Measurements from ENCODE around the gene KRTAP20-3. TPM values are rescaled to one million over a fixed set of nuclear protein-coding genes. Genes with fewer than 3 reads are reported as not detected.

KRTAP20-3 gene
- not detected for total RNA-seq (2013)
- not detected for polyA plus RNA-seq
- polyA minus RNA-seq: not detected in 2 replicates
- total RNA-seq: 0 to 0.15 (median 0) reads per million in 11 experiments

- TF ChIP-seq, protein P1, sequence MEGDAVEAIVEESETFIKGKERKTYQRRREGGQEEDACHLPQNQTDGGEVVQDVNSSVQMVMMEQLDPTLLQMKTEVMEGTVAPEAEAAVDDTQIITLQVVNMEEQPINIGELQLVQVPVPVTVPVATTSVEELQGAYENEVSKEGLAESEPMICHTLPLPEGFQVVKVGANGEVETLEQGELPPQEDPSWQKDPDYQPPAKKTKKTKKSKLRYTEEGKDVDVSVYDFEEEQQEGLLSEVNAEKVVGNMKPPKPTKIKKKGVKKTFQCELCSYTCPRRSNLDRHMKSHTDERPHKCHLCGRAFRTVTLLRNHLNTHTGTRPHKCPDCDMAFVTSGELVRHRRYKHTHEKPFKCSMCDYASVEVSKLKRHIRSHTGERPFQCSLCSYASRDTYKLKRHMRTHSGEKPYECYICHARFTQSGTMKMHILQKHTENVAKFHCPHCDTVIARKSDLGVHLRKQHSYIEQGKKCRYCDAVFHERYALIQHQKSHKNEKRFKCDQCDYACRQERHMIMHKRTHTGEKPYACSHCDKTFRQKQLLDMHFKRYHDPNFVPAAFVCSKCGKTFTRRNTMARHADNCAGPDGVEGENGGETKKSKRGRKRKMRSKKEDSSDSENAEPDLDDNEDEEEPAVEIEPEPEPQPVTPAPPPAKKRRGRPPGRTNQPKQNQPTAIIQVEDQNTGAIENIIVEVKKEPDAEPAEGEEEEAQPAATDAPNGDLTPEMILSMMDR (IDR thresholded peaks at IDR 0.05): no peak
- Histone ChIP-seq H4K20me1 (ENCODE audit: insufficient read depth, low read length) (no peaks in the 10 kb centered on the region), H3K27ac (ENCODE audit: low read depth in 1 of 2, low read length in 2 of 2) (no peak within 1 kb of the TSS), H3K9me3 (replicated peaks in 1 of 2; ENCODE audit: control insufficient read depth in 1 of 2, insufficient read depth in 1 of 2, low read length in 2 of 2) (peaks cover 6 to 13% of the 10 kb centered on the region in 2 donors), H3K79me2 (ENCODE audit: insufficient read depth, low read length) (no peaks in the 10 kb centered on the region), H3K36me3 (replicated peaks in 1 of 2; ENCODE audit: control insufficient read depth in 1 of 2, insufficient read depth in 2 of 2, low read length in 2 of 2) (no peaks in the 10 kb centered on the region), H3K27me3 (ENCODE audit: control insufficient read depth in 2 of 2, insufficient read depth in 2 of 2, low read length in 2 of 2) (no peaks in the 10 kb centered on the region), H3K4me3 (replicated peaks in 1 of 3; ENCODE audit: low read depth in 2 of 3, low read length in 3 of 3) (no peak within 1 kb of the TSS), H3K9ac (ENCODE audit: insufficient read depth, low read length, poor library complexity, severe bottlenecking) (no peak within 1 kb of the TSS), H2AFZ (ENCODE audit: insufficient read depth, low read depth, low read length, poor library complexity, severe bottlenecking) (no peak within 1 kb of the TSS), H3K4me1 (ENCODE audit: control insufficient read depth in 1 of 2, insufficient read depth in 2 of 2, low read length in 2 of 2) (no peaks in the 10 kb centered on the region), H3K4me2 (replicated peaks; ENCODE audit: extremely low read depth, low read length, poor library complexity, severe bottlenecking) (no peak within 1 kb of the TSS)
- Mint-ChIP-seq H3K9me3 (peaks cover 0 to 10% (median 4%) of the 10 kb centered on the region in 7 donors), H3K4me1 (no peaks in the 10 kb centered on the region), H3K36me3 (no peaks in the 10 kb centered on the region), H3K27me3 (ENCODE audit: low read depth in 3 of 3) (no peaks in the 10 kb centered on the region), H3K27ac (no peak within 1 kb of the TSS), H3K4me3 (no peak within 1 kb of the TSS)
- DNase-seq: no peak
- intact Hi-C loops (cut with micrococcal nuclease): no loop called here
- WGBS (ENCODE audit: insufficient coverage): 100% methylated on average over 1 of the region's 2 CpGs
Measured at GRCh38 chr21:30642564-30642963, at the start of gene KRTAP20-3. Gene KRTAP20-3 (plus strand): TSS chr21:30642864.

GRCh38 chr21:30598802-30599201 lies 43.9 kb upstream of the KRTAP20-3 start, which contains the start of gene KRTAP6-2:
Gene KRTAP6-2 (minus strand): TSS chr21:30598902. CDS start chr21:30598874, 28 bp downstream.
- Histone ChIP-seq H2AFZ (ENCODE audit: insufficient read depth, low read depth, low read length, poor library complexity, severe bottlenecking) (no peak within 1 kb of the TSS), H3K27ac (ENCODE audit: low read depth in 1 of 2, low read length in 2 of 2) (no peak within 1 kb of the TSS), H3K27me3 (ENCODE audit: control insufficient read depth in 2 of 2, insufficient read depth in 2 of 2, low read length in 2 of 2) (no peaks in the 10 kb centered on the region), H3K4me1 (ENCODE audit: control insufficient read depth in 1 of 2, insufficient read depth in 2 of 2, low read length in 2 of 2) (no peaks in the 10 kb centered on the region), H3K4me2 (replicated peaks; ENCODE audit: extremely low read depth, low read length, poor library complexity, severe bottlenecking) (no peak within 1 kb of the TSS), H4K20me1 (ENCODE audit: insufficient read depth, low read length) (no peaks in the 10 kb centered on the region), H3K4me3 (replicated peaks in 1 of 3; ENCODE audit: low read depth in 2 of 3, low read length in 3 of 3) (no peak within 1 kb of the TSS), H3K9me3 (replicated peaks in 1 of 2; ENCODE audit: control insufficient read depth in 1 of 2, insufficient read depth in 1 of 2, low read length in 2 of 2) (peaks cover 13 to 27% of the 10 kb centered on the region in 2 donors), H3K9ac (ENCODE audit: insufficient read depth, low read length, poor library complexity, severe bottlenecking) (no peak within 1 kb of the TSS), H3K79me2 (ENCODE audit: insufficient read depth, low read length) (no peaks in the 10 kb centered on the region), H3K36me3 (replicated peaks in 1 of 2; ENCODE audit: control insufficient read depth in 1 of 2, insufficient read depth in 2 of 2, low read length in 2 of 2) (no peaks in the 10 kb centered on the region)
- intact Hi-C loops (cut with micrococcal nuclease): no loop called here
- no peaks in the 10 kb centered on the region for H3K36me3 Mint-ChIP-seq
- no peaks in the 10 kb centered on the region for H3K27me3 Mint-ChIP-seq (ENCODE audit: low read depth in 3 of 3)
- H3K9me3 Mint-ChIP-seq: peaks cover 5 to 9% (median 6%) of the 10 kb centered on the region in 7 donors
- H3K27ac Mint-ChIP-seq: peak within 1 kb of the TSS in 1 of 7 donors; percentile 57
- no peak for DNase-seq
- TF ChIP-seq, protein P1 (IDR thresholded peaks at IDR 0.05): no peak
- WGBS (ENCODE audit: insufficient coverage): 93% methylated on average over 5 of the region's 6 CpGs
- no peaks in the 10 kb centered on the region for H3K4me1 Mint-ChIP-seq
- H3K4me3 Mint-ChIP-seq: no peak within 1 kb of the TSS
